ENCODE results near the gene LAMB4.

DNA sequence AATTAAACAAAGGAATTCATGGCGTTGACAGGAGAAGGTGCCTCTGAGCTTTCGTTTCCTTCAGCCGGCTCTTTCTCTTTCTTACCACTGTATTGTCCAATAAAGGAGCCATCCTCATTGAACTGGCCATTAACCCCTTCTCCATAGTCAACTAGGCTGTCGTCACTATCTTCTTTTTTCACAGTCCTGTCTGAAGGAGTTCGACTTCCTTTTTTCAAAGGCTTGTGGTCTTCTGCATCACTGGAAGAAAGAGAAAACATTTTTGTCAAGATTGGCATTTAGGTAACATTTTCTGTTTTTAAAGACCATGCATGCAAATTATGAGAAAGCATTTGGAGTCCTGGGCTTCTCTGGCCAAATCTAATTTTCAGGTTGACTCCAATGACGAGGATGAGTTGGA is 19.7 kb upstream of the LAMB4 start:
- TF ChIP-seq, protein P1, sequence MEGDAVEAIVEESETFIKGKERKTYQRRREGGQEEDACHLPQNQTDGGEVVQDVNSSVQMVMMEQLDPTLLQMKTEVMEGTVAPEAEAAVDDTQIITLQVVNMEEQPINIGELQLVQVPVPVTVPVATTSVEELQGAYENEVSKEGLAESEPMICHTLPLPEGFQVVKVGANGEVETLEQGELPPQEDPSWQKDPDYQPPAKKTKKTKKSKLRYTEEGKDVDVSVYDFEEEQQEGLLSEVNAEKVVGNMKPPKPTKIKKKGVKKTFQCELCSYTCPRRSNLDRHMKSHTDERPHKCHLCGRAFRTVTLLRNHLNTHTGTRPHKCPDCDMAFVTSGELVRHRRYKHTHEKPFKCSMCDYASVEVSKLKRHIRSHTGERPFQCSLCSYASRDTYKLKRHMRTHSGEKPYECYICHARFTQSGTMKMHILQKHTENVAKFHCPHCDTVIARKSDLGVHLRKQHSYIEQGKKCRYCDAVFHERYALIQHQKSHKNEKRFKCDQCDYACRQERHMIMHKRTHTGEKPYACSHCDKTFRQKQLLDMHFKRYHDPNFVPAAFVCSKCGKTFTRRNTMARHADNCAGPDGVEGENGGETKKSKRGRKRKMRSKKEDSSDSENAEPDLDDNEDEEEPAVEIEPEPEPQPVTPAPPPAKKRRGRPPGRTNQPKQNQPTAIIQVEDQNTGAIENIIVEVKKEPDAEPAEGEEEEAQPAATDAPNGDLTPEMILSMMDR (conservative IDR thresholded peaks at IDR 0.05; ENCODE audit: low read length), result no peak
- TF ChIP-seq EZH2phosphoT487 (IDR thresholded peaks at IDR 0.05; ENCODE audit: borderline replicate concordance, low read depth, low read length), result no peak

Measured in OCI-LY7 (cell line).